AG10803 (cell line): ENCODE results near the gene ST6GAL2.
A peak's percentile ranks its signal among the peaks of the same experiment; 100 is the strongest.

ENCODE experiments used
- DNase-seq: peaks from one replicate; pipeline ENCODE4 v3.0.0; 2010; ENCODE audit warnings: low read depth
- H3K4me3 ChIP-seq: 2 replicates; pipeline ENCODE4 v1.5.1; 2011; ENCODE audit warnings: mild to moderate bottlenecking, low read length, control low read depth
- TF ChIP-seq, protein P1 (sequence below): conservative IDR thresholded peaks from 2 replicates; pipeline ENCODE4 v1.5.1; 2011; ENCODE audit warnings: mild to moderate bottlenecking, low read length, control low read depth, inconsistent platforms

ST6GAL2 gene

DNA sequence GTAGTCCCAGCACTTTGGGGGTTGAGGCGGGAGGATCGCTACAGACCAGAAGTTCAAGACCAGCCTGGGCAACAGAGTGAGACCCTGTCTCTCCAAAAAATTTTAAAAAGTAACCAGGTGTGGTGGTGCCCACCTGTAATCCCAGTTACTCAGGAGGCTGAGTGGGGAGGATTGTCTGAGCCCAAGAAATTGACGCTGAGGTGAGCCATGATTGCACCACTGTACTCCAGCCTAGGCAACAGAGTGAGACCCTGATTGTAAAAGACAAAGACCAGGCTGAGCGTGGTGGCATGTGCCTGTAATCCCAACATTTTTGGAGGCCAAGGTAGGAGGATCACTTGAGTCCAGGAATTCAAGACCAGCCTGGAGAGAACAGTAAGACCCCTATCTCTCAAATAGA, 7.8 kb downstream of the ST6GAL2 start:
- DNase-seq: no peak
- TF ChIP-seq, protein P1, sequence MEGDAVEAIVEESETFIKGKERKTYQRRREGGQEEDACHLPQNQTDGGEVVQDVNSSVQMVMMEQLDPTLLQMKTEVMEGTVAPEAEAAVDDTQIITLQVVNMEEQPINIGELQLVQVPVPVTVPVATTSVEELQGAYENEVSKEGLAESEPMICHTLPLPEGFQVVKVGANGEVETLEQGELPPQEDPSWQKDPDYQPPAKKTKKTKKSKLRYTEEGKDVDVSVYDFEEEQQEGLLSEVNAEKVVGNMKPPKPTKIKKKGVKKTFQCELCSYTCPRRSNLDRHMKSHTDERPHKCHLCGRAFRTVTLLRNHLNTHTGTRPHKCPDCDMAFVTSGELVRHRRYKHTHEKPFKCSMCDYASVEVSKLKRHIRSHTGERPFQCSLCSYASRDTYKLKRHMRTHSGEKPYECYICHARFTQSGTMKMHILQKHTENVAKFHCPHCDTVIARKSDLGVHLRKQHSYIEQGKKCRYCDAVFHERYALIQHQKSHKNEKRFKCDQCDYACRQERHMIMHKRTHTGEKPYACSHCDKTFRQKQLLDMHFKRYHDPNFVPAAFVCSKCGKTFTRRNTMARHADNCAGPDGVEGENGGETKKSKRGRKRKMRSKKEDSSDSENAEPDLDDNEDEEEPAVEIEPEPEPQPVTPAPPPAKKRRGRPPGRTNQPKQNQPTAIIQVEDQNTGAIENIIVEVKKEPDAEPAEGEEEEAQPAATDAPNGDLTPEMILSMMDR: no peak
- H3K4me3 ChIP-seq: no peak overlapping the region

DNA sequence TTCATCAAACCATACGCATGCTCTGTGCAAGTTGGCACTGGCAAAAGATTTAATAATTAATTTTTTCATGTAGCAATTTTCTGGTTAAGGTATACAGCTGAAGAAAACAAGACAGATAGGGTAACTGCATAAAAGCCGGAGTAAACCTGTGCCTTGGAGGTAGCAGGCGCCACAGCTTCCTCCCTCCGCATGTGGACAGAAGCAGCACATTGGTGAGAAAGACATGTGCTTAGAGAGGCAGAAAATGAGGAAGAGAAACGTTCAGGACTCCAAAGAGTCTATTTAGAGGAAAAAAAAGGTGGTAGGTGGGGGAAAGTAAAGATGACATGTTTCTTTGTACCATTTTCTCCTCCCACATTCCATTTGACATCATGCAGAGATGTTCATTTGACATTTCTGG, 9.3 kb downstream of the ST6GAL2 start:
- no peak overlapping the region for H3K4me3 ChIP-seq
- TF ChIP-seq, protein P1: no peak
- DNase-seq: no peak

DNA sequence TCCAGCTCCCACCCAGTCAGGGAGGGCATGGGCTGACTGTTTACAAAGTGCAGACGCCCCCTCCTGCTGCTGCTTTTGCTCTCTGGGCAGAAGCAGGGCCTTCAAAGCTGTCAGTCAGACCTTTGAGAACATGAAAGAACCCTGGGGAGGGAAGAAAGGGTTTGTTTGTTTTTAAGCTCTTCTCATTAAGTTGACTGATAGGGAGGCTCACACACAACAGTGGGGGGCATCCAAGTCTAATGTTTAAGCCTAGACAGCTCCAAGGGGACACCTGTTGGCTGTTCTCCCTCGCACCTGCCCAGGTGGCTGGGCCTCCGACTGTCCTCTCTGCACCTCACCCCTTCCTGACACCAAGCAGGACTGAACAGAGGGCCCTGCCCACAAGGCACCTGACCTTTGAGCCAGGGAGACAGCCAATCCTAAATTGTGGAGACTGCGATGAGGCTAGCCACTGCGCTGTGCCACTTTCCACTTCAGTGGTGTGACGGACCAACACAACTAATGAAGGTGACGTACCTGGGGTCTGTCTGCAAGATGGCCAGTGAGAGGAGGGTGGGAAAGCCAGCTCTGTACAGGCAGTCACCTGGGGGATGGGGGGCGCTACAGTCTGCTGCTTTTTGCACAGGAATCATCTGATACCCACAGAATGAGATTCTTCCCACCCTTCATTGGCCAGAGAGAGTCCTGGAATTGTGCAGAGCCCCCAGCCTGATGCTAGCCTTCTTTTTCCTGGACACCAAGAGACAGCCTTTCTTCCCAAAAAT, 16.3 kb downstream of the ST6GAL2 start:
- TF ChIP-seq, protein P1: no peak
- DNase-seq: no peak
- H3K4me3 ChIP-seq: no peak overlapping the region

DNA sequence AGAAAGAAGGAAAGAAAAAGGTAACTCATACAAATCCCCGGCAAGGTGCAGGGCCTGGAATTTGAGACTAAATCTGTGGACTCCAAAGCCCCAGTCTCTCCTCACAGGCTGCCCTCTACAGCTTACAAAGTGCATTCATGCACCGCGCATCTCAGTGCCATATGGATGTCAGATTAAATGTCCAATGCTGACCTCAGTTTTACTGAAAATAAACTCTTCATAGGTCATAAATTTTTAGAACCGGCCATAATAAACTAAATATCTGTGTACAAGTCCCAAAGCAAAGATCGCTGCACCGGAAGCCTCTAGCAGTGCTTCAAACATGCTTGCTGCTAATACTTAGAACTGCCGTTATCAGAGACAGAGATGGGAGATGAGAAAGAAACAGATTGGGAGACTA, 17.7 kb downstream of the ST6GAL2 start:
- TF ChIP-seq, protein P1: no peak
- no peak overlapping the region for H3K4me3 ChIP-seq
- no peak for DNase-seq

DNA sequence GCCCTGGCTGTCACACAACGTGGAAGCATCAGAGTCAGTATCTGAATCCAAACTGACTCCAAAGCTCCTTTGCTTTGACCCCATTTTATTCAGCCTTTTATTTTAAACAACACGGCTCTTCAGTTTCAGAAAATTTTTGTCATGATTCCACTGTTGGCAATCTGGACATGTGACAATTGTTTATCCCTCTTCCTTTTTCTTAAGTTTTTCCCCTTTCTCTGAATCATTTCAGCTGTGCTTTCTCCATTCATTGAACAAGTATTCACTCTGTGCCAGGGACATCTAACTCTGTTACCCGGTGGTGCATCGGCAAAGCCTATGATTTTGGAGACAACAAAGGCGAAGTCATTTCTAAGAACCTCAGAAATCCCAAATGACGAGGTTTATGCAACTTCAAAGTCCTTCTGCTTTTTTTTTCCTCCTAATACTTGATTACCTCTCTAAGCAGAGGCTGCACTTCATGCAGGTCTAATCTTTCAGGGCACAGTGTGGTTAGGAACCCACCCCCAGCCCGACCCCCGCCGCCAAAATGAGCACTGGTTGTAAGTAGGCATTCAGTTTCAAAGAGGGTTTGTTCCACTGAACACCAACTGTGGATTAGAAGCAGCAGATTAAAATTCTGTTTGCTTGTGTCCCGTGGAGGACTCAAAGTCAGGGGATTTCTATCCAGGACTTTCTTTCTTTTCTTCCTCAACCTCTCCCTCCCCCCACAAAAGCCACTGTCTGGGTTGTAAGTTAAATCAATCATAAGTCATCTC, 18.6 kb downstream of the ST6GAL2 start:
- H3K4me3 ChIP-seq: no peak overlapping the region
- TF ChIP-seq, protein P1: no peak
- no peak for DNase-seq

DNA sequence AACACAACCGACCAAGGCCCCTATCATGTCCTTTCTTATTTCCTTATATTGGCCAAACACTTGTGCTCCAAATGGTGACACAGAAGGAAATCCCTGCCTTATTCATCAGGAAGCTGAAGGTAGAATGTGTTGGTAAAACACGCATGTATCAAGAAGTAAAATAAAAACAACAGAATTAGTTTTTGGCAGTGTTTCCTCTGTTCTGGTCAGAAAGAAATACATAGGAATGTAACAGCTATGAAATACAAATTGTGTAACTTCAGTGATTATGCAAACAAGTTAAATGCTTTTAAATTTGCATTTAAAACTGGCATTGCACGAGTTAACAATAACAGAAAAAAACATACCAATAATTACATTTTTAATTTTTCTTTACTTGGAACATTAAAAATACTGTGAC, 19.3 kb downstream of the ST6GAL2 start:
- TF ChIP-seq, protein P1: no peak
- peak; percentile 28 for DNase-seq
- H3K4me3 ChIP-seq: no peak overlapping the region

DNA sequence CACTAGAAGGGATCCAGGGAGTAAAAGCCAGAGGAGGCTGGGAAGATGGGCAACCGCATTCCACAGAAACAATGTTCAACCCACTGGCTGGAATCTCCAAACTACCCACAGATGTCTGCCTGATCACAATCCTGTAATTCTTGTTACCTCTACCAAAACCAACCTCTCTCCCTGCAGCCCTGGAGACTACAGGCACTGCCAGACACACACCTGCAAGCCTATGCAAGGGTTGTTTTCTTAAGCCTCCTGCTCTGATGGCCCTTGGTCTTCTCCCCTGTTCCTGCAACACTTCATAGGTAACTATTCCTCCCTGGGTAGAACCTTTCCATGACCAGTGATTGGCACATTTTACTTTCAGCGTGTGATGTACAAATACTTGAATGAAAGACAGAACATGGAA, 21.9 kb downstream of the ST6GAL2 start:
- no peak for DNase-seq
- TF ChIP-seq, protein P1: no peak
- no peak overlapping the region for H3K4me3 ChIP-seq
